ENCODE results near the gene TSPAN2. TPM values are rescaled to one million over a fixed set of nuclear protein-coding genes. Genes with fewer than 3 reads are reported as not detected.

Gene TSPAN2
- polyA plus RNA-seq, 3 donors, result 3.5 to 20.6 (median 16.7) TPM

- H3K79me2 ChIP-seq (ENCODE audit: insufficient read depth, low read length), result no peaks in the 10 kb centered on the region
- H3K4me2 ChIP-seq (replicated peaks; ENCODE audit: extremely low read depth, low read length, poor library complexity, severe bottlenecking), result no peak overlapping the region
- H3K4me3 ChIP-seq (replicated peaks in 1 of 3; ENCODE audit: low read depth in 2 of 3, low read length in 3 of 3), result no peak overlapping the region
- H3K9ac ChIP-seq (ENCODE audit: insufficient read depth, low read length, poor library complexity, severe bottlenecking), result no peak overlapping the region
- Mint-ChIP-seq H3K9me3 (peaks cover 0 to 2% (median 0%) of the 10 kb centered on the region in 7 donors), H3K4me3 (no peak overlapping the region), H3K27ac (no peak overlapping the region), H3K27me3 (ENCODE audit: low read depth in 3 of 3) (peaks cover 0 to 1% (median 0%) of the 10 kb centered on the region in 3 donors), H3K36me3 (peaks cover 38 to 41% of the 10 kb centered on the region in 2 donors), H3K4me1 (peaks cover 18% of the 10 kb centered on the region)
- TF ChIP-seq CTCF (IDR thresholded peaks at IDR 0.05), result no peak
- no peak overlapping the region for H3K27ac ChIP-seq (ENCODE audit: low read depth in 1 of 2, low read length in 2 of 2)
- peaks cover 10% of the 10 kb centered on the region in 2 donors for H3K4me1 ChIP-seq (ENCODE audit: control insufficient read depth in 1 of 2, insufficient read depth in 2 of 2, low read length in 2 of 2)
- intact Hi-C loops (cut with micrococcal nuclease), result no loop called here
- H3K9me3 ChIP-seq (replicated peaks in 1 of 2; ENCODE audit: control insufficient read depth in 1 of 2, insufficient read depth in 1 of 2, low read length in 2 of 2), result no peaks in the 10 kb centered on the region
- peaks cover 2 to 58% of the 10 kb centered on the region in 2 donors for H3K36me3 ChIP-seq (replicated peaks in 1 of 2; ENCODE audit: control insufficient read depth in 1 of 2, insufficient read depth in 2 of 2, low read length in 2 of 2)
- DNase-seq, result no peak
- no peaks in the 10 kb centered on the region for H3K27me3 ChIP-seq (ENCODE audit: control insufficient read depth in 2 of 2, insufficient read depth in 2 of 2, low read length in 2 of 2)
- no peak overlapping the region for H2AFZ ChIP-seq (ENCODE audit: insufficient read depth, low read depth, low read length, poor library complexity, severe bottlenecking)
- WGBS (ENCODE audit: insufficient coverage), result 100% methylated on average over 6 of the region's 8 CpGs
- no peaks in the 10 kb centered on the region for H4K20me1 ChIP-seq (ENCODE audit: insufficient read depth, low read length)
Measured at GRCh38 chr1:115067161-115067859, 22.0 kb downstream of the TSPAN2 start.

GRCh38 chr1:115065021-115065420, 24.3 kb downstream of the TSPAN2 start:
- H3K27me3 ChIP-seq (ENCODE audit: control insufficient read depth in 2 of 2, insufficient read depth in 2 of 2, low read length in 2 of 2), result no peaks in the 10 kb centered on the region
- 94% methylated on average over 2 of the region's 6 CpGs for WGBS (ENCODE audit: insufficient coverage)
- H3K4me1 ChIP-seq (ENCODE audit: control insufficient read depth in 1 of 2, insufficient read depth in 2 of 2, low read length in 2 of 2), result peaks cover 12 to 13% of the 10 kb centered on the region in 2 donors
- H3K79me2 ChIP-seq (ENCODE audit: insufficient read depth, low read length), result no peaks in the 10 kb centered on the region
- H3K4me2 ChIP-seq (replicated peaks; ENCODE audit: extremely low read depth, low read length, poor library complexity, severe bottlenecking), result no peak overlapping the region
- peaks cover 2 to 36% of the 10 kb centered on the region in 2 donors for H3K36me3 ChIP-seq (replicated peaks in 1 of 2; ENCODE audit: control insufficient read depth in 1 of 2, insufficient read depth in 2 of 2, low read length in 2 of 2)
- H3K9me3 ChIP-seq (replicated peaks in 1 of 2; ENCODE audit: control insufficient read depth in 1 of 2, insufficient read depth in 1 of 2, low read length in 2 of 2), result no peaks in the 10 kb centered on the region
- H4K20me1 ChIP-seq (ENCODE audit: insufficient read depth, low read length), result no peaks in the 10 kb centered on the region
- peaks cover 0 to 2% (median 0%) of the 10 kb centered on the region in 7 donors for H3K9me3 Mint-ChIP-seq
- no peak overlapping the region for H3K27ac Mint-ChIP-seq
- no peak overlapping the region for H2AFZ ChIP-seq (ENCODE audit: insufficient read depth, low read depth, low read length, poor library complexity, severe bottlenecking)
- intact Hi-C loops (cut with micrococcal nuclease), result no loop called here
- H3K9ac ChIP-seq (ENCODE audit: insufficient read depth, low read length, poor library complexity, severe bottlenecking), result no peak overlapping the region
- no peak overlapping the region for H3K27ac ChIP-seq (ENCODE audit: low read depth in 1 of 2, low read length in 2 of 2)
- no peak overlapping the region for H3K4me3 ChIP-seq (replicated peaks in 1 of 3; ENCODE audit: low read depth in 2 of 3, low read length in 3 of 3)
- H3K36me3 Mint-ChIP-seq, result peaks cover 25 to 30% of the 10 kb centered on the region in 2 donors
- DNase-seq, result no peak
- no peak overlapping the region for H3K4me3 Mint-ChIP-seq
- H3K27me3 Mint-ChIP-seq (ENCODE audit: low read depth in 3 of 3), result peaks cover 0 to 1% (median 0%) of the 10 kb centered on the region in 3 donors
- no peak for TF ChIP-seq CTCF (IDR thresholded peaks at IDR 0.05)
- H3K4me1 Mint-ChIP-seq, result peaks cover 24% of the 10 kb centered on the region

All from CD14-positive monocyte (primary cell).